Measurements from ENCODE around the gene FKBP14.
"Not testable (repeated sequence)": the region's sequence is repeated elsewhere in the genome, so short reads cannot be mapped to it uniquely, and the experiment has no call there.

FKBP14 gene, protein sequence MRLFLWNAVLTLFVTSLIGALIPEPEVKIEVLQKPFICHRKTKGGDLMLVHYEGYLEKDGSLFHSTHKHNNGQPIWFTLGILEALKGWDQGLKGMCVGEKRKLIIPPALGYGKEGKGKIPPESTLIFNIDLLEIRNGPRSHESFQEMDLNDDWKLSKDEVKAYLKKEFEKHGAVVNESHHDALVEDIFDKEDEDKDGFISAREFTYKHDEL

DNA sequence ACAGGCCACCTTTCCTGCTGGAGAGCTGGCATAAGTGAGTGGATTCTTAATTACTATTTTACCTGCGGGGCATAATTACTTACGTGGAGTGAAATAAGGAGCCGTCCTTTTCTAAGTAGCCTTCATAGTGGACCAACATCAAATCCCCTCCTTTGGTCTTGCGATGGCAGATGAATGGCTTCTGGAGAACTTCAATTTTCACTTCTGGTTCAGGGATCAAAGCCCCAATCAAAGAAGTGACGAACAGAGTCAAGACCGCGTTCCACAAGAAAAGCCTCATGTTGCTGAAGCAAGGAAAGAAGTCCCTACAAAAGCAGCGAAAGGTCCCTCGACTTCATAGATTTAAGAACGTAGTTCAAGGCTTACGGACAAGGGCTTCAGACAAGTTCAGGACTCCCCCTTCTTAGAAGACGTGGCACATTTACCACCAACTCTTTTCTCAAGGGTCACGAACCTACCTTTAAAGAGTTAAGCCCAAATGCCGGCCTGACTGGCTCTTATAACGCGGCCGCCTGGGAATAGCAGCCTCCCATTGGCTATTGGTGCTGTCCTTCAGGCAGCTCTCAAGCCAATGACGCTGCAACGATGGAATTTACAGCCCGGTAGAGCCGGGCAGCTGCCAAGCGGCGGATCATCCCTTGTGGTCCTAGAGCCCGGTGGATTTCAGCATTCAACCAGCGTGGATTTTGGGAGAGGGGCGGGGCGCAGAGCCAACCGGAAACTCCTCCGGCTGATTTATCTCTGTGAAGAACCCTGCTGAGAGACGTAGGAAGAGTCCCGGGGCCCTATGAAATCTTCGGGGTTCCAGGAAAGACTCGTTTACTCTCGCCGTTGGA lies at the start of gene FKBP14:
Gene FKBP14 (minus strand): TSS at position 474 of the 836 bp plus-strand sequence. CDS start 194 bp downstream, at position 280.
- peak; percentile 99 for DNase-seq (ENCODE audit: low read depth)

DNA sequence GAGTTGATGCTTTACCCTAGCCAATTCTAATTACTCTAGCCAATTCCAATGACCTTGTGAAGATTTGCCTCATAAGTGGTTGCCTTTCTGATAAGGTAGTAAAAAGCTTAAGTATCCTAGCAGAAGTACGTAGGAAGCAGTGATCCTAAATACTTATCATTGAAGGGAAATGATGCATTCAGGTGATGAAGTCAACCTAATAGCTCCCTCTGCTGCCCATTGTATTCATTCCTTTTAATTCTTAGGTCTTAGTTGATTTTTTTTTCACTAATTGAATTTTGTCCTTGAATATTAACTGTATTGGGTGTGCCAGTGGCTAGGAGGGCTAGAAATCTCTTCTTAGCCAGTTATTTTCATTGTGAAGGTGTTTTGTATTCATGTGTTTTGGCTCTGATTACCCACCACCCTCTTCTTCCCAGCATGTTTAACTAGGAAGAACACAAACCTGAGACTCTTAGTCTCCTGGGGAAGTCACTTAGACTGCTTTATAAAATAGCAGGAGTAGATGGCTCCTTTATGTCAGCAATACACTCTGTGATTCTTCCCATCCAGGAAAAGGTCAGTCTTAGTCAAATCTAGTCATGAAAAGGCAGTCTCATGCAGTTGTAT lies 48.0 kb upstream of the FKBP14 start:
- no peak for DNase-seq (ENCODE audit: low read depth)

DNA sequence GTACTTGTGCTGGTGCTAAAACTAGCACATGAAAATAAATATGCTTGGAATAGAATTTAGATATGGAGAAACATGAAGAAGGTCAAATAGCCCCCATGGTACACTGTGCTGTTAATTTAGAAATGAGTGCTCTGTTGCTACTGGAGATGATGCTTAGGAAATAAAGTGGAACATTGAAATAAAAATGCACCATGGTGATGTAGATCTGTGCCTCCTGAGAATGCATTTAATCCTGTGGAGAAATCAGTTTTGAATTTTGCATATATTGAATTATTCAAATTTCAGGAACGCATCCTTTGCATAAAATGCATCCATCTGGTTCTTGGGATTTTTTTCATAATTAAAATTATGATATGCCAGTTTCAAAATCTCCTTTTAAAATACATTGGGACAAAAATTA lies 46.2 kb upstream of the FKBP14 start:
- DNase-seq (ENCODE audit: low read depth) = no peak

DNA sequence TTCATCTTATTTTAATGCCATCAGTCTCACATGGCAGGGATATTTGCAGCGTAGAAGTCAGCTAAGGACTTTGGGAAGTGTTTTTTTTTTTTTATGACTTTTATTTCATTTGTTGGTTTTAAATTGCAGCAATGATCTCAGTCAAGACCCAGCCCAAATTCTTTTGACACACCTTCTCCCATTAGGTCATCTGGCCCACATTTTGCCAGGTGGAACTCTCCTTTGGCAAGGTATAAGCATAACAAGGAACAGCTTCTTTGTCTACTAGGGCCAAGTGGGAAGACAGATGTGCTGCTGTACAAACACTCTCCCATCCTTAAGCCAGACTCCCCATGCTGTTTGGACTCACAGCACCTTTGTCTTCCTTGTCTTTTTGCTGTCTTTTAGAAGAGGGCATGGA lies 43.5 kb upstream of the FKBP14 start:
- DNase-seq (ENCODE audit: low read depth) = no peak

DNA sequence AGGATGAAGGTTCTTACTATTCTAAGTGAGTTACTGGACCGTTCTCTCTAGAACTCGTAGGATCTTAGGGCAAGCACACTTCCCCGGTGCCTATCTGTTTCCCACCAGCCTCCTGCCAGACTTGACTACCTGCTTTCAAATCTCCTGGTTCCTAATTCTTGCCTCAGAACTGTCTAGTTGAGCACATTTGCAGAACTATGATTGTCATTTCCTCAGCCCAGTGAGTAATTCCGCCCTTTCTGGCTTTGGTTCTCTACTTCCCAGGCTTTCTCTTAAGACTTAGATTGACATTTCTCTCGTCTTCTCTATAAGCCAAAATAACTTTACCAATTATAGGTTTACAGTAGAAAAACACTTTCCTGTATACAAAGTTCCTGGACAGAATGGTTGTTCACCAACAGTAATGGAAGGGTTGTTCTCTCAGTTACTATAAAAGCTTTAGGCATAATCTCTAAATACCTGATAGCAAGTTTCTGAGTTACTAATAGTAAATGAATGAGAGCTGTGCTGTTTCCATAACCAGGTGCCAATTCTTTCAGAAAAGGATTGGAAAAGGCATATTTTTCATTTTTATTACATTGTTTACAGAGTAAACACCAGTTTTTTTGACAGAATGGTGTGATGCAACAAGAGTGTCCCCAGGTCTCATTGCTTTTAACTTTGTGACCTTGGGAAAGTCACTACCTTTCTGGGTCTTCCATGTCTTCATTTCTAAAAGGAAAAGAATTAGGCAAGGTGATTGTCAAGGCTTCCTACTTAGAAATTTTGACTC lies 42.8 kb upstream of the FKBP14 start:
- no peak for DNase-seq (ENCODE audit: low read depth)

DNA sequence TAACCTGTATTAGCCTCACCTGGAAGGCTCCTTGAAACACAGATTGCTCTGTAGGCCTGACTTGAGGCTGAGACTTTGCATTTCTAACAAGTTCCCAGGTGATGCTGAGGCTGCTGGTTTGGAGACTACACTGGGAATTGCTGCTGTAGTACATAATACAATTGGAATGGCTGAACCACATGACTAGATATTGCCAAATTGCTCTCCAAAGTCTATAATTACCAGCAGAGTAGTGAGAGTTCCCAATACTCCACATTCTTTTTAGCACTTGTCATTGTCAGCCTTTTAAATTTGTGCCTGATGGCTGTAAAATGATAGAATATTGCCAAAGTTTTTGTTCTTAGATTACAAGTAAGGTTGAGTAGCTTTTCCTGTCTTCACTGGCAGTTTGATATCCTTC lies 41.6 kb upstream of the FKBP14 start:
- peak; percentile 80 for DNase-seq (ENCODE audit: low read depth)

DNA sequence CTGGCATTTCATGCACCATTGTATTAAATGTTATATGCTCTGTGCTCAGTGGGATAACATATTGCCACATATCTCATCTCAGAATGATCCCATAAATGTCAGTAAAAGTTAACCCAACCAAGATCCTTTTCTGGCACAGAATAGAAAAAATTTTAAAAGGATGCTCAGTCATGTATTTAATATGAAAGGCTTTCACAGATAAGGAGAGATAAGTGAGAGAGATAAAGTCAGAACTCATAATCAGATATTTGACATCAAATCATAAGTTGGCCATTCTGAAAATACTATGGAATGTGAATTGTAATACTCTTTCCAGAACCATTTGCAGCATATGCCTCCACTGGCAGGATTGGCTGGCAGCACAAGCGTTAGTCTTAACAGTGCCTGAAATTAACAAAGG lies 40.2 kb upstream of the FKBP14 start:
- no peak for DNase-seq (ENCODE audit: low read depth)

DNA sequence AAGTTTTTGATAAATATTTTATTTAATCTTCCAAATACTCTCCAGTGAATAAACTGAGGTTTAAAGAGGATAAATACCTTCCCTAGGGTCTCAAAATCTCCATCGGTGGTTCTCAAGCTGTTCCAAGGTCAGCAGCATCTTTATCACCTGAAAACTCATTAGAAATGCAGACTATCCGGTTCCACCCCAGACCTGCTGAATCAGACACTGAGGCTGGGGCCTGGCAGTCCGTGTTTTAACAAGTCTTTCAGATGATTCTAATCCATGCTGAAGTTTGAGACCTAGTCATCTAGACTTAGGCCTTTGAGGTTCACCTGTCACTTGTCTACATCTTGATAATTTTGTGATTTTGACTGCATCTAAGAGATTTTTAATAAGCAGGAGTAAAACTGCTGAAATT lies 39.2 kb upstream of the FKBP14 start:
- DNase-seq (ENCODE audit: low read depth) = no peak

DNA sequence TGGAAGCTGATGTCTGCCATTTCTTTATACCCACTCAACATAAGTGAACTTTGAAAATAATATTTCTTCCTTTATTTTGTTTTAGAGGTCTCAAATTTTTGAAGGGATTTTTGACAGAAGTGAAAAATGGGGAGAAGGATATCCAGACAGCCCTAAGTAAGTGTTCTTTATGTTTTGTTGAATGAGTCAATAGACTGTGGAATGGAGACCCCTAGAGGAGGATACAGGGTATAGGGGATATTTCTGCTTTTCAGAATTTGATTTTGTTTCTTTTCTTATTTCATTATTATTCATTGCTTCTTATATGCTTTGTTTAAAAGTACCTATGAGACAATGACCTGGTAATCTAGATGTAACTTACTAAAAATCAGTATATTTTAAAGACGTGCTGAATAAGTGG lies 36.1 kb upstream of the FKBP14 start:
- DNase-seq (ENCODE audit: low read depth) = no peak

DNA sequence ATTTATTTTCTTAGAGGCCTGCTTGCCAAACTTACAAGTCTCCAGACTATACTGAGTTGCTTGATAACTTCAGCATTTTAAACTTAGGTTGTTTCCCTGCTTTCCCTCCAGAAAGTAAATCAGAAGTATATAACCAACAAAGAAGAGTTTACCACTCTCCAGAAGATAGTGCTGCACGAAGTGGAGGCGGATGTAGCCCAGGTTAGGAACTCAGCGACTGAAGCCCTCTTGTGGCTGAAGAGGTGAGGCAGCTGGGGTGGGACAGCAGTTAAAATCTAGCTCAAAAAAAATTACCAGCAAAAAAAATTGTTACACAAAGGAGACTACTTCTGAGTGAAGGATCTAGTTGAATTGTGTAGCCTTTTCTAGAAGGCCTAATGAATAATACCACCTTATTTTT lies 35.3 kb upstream of the FKBP14 start:
- DNase-seq (ENCODE audit: low read depth) = not testable (repeated sequence)

DNA sequence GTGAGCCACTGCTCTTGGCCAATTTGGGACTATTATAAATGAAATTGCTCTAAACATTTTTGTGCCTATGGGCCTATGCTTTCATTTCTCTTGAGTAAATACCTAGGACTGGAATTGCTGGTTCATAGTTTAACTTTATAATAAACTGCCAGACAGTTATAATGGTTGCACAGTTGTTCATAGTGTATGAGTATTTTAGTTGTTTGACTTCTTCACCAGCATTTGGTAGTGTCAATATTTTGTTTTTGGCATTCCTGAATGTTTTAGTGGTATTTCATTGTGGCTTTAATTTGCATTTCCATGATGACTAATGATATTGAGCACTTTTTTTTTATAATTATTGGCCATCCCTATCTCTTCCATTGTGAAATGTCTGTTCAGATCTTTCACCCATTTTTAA lies 31.2 kb upstream of the FKBP14 start:
- DNase-seq (ENCODE audit: low read depth) = no peak

DNA sequence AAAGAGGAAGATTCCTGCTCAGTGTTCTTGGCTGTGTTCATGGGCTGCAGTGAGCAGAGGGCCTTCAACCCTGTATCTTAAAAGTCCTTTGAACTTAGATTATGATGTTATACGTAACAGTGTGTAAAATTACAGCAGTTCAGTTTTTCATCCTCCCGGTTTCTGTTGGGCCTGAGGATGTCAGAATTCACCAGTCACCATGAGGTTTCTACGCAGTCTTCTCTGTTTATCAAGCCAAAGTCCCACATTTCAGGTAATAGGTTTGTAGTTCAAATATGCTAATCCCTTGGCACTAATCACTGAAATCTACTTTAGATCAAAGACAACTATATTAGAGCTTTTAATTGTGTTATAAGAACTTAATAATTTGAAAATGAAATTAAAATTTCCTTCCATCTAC lies 26.6 kb upstream of the FKBP14 start:
- no peak for DNase-seq (ENCODE audit: low read depth)

DNA sequence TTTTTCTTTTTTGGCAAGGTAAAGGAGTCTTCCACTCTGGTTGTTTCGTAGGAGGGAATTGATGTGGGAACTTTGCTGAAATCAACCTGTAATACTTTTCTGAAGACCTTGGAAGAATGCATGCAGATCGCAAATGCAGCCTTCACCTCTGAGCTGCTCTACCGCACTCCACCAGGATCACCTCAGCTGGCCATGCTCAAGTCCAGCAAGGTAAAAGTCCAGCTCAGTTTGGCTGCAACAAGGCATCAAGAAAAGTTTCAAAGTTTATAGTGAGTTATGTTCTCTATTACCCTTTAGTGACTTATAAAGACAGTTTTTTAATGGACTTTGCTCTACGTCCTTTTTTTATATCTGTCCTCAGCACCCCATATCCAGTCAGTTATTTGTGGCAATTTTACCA lies 22.7 kb upstream of the FKBP14 start:
- no peak for DNase-seq (ENCODE audit: low read depth)

DNA sequence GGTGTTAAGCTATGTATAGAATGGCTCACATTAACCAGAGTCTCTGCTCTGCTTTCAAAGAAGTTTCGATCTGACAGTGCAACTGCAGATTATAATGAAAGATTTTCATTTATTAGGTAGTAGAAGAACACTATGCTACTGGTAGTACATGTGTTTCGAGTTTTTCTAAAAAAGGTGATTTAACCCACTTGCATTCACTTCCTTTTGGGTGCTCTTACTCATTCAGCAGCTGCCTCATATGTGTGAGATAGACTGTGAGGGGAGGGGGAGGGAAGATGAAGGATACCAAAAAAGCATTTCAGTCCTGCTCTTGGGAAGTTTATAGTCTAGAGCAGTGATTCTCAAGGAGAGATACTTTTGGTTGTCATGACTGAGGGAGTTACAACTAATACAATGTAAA lies 22.1 kb upstream of the FKBP14 start:
- DNase-seq (ENCODE audit: low read depth) = no peak

DNA sequence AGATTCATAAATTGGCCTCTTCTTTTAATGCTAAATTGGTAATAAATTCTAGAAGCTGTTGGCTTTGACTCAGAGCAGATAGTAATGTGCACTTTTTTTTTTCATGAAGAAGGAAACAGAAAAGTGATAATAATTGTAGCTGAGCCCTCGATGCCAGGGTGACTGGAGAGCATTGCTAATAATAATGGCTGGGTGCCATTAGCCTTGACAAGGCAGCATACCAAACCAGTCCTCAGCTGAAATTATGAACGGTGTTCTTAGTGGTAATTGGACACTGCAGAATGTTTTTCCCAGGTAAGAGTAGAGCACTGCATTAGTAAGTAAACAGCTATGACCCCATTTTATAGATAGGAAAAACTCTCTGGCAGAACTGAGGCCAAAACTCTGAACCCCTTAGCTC lies 20.6 kb upstream of the FKBP14 start:
- no peak for DNase-seq (ENCODE audit: low read depth)

DNA sequence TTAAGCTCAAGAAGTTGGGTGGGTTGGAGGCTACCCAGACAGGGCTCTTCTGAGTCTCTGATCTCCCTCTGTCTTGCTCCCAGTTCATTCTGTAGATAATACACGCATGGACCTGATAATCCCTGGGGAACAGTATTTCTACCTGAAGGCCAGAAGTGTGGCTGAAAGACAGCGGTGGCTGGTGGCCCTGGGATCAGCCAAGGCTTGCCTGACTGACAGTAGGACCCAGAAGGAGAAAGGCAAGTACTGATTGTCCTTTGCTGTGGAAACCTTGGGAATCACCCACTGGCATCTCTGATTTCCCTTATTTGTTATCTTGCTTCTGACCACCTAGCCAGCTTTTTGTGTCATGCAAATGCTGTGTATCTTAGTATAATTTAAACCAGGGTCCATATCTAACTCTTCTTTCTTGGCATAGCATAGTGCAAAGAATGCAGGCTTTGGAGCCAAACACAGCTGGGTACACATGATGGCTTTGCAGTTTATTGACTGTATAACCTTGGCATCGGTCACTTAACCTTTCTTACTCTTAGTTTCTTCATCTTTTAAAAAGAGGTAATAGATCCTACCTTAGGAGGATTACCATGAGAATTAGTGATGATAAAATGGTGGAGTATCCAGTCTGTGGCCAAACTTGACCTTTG lies 19.7 kb upstream of the FKBP14 start:
- no peak for DNase-seq (ENCODE audit: low read depth)

DNA sequence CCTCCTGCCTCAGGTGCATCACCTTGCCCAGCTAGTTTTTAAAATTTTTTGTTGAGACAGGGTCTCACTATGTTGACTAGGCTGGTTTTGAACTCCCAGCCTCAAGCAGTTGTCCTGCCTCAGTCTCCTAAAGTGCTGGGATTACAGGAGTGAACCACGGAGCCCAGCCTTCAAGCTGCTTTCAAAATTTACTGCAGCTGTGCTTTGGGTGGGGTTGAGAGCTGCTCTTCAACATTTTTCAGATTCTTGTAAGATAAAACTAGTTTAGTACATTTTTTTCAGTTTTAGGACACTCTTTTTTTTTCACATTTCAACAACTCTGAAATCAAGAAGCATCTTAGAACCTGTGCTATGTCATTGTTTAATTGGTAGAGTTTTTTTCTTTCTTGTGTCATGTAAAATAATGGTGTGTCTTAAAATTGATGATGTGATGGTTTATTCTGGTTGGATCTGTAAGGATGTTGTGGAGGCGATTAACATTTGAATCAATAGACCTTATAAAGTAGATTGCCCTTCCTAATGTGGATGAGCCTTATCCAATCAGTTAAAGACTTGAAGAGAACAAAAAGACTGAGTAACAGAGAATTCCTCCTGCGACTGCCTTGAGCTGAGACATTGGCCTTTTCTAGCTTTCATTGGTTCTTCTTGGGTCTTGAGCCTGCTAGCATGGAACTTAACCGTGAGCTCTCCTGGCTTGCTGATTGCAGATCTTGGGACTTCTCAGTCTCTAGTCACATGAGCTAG lies 15.2 kb upstream of the FKBP14 start:
- DNase-seq (ENCODE audit: low read depth) = no peak

DNA sequence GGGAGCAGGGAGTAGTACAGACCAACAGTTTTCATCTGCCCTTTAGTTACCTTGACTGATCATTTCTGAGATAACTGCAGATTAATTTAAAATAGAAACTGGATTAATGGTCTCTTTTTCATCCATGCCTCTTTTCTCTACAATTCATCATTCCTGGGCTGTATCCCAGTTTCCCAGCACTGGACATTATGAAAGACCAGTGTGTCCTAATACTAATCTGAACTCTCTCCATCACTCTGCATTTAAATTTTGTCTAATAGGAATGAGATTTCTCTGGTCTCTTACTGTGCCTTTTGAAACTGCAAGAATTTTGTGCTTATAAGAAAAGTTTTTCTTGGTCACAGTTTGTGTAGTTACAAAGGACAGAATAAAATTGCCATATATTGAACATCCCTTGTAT lies 14.4 kb upstream of the FKBP14 start:
- no peak for DNase-seq (ENCODE audit: low read depth)

DNA sequence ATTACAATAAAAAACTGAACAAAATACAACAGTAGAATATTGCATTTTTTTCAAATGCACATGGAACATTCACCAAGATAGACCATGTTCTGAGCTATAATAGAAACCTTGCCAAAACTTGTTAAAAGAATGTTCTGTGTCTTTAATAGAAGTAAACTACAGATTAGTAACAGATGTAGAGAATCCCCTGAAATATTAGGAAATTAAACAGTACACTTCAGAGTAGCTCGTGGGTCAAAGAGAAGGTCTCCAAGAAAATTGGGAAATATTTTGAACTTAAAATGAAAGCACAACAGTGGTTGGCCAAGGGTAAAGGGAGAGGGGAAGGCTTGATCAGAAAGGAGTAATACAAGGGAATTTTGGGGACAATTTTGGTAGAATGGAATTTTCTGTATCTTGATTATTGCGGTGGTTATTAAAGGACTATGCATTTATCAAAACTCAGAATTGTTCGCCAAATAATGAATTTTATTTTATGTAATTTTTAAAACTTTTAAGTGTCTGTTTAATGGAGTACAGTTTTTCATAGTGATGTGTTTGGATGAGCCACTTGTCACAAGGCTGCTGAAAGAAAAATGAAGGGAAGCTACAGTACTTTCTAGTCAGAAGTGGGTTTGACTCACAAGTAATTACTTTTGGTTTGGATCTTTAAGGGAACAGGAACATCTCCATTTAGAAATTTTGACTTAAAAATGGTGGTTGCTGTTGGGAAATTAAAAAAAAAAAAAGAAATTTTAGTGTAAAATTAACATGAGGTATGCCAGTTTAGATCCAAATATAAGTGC lies 11.9 kb upstream of the FKBP14 start:
- no peak for DNase-seq (ENCODE audit: low read depth)

DNA sequence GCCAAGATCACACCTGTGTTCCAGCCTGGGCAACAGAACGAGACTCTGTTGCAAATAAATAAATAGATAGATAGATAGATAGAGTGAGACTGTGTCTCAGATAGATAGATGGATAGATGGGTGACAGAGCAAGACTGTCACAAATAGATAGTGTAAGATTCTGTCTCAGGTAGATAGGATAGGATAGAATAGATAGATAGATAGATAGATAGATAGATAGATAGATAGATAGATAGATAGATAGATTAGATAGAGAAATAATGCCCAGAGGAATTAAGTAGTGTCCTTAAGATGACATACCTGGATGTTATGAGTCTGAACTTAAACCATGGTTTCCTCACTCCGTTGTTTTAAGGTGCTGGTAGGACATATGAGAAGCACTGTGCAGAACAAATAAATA lies 9.7 kb upstream of the FKBP14 start:
- DNase-seq (ENCODE audit: low read depth) = no peak

DNA sequence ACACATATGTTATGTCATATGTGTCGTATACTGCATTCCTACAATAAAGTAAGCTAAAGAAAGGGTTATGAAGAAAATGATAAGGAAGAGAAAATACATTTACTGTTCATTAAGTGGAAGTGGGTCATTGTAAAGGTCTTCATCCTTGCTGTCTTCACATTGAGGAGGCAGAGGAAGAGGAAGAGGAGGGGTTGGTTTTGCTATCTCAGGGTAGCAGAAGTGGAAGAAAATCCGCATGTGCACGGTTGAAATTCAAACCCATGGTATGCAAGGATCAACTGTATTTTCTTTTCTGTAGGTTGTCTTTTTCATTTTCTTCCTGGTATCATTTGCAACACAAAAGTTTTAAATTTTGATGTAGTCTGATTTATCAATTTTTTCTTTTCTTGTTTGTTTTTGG lies 8.0 kb upstream of the FKBP14 start:
- no peak for DNase-seq (ENCODE audit: low read depth)
